Small intestine (tissue), 7 donors: ENCODE data around the gene FOXB2. TPM values are rescaled to one million over a fixed set of nuclear protein-coding genes. Genes with fewer than 3 reads are reported as not detected.

Experiments
- DNase-seq, 2 donors: peaks; one replicate each; pipeline versions ENCODE4 v3.0.0 to v3.0.0-alpha.2; 2013
- FAIRE-seq: peaks from 2 replicates; lab custom pipeline; 2012; peaks lifted over from hg19 to GRCh38; lab: Jason Lieb, UNC
- H3K27ac ChIP-seq, 3 donors: one replicate each; pipeline ENCODE4 v1.5.1; 2013; ENCODE audit warnings: low read length in 2 of 3, mild to moderate bottlenecking in 2 of 3, control low read depth in 1 of 3, inconsistent platforms in 1 of 3, low read depth in 1 of 3, moderate library complexity in 1 of 3
- H3K27me3 ChIP-seq, 3 donors: one replicate each; pipeline ENCODE4 v1.6.1; 2013; ENCODE audit warnings: low read length in 3 of 3, inconsistent platforms in 1 of 3; ENCODE audit not compliant: control insufficient read depth in 3 of 3, insufficient read depth in 3 of 3
- H3K36me3 ChIP-seq, 3 donors: one replicate each; pipeline ENCODE4 v1.6.1; 2013; ENCODE audit warnings: low read length in 3 of 3, inconsistent platforms in 1 of 3, low read depth in 1 of 3, mild to moderate bottlenecking in 1 of 3, moderate library complexity in 1 of 3; ENCODE audit not compliant: control insufficient read depth in 3 of 3, insufficient read depth in 2 of 3
- H3K4me1 ChIP-seq, 3 donors: one replicate each; pipeline ENCODE4 v1.6.1; 2013; ENCODE audit warnings: low read length in 2 of 3, inconsistent platforms in 1 of 3, low read depth in 1 of 3, mild to moderate bottlenecking in 1 of 3, moderate library complexity in 1 of 3; ENCODE audit not compliant: control insufficient read depth in 3 of 3, insufficient read depth in 2 of 3
- H3K4me3 ChIP-seq, 3 donors: one replicate each; pipeline ENCODE4 v1.5.1; 2013; ENCODE audit warnings: low read length in 3 of 3, control low read depth in 1 of 3, inconsistent platforms in 1 of 3, low read depth in 1 of 3, mild to moderate bottlenecking in 1 of 3, moderate library complexity in 1 of 3
- H3K9me3 ChIP-seq, 2 donors: one replicate each; pipeline ENCODE4 v1.6.1; 2013; ENCODE audit warnings: low read depth in 1 of 2, low read length in 1 of 2; ENCODE audit not compliant: control insufficient read depth in 2 of 2, insufficient read depth in 1 of 2
- WGBS, 3 donors: extraction: QIAGEN DNeasy Blood & Tissue Kit; methylation state at CpG; one replicate each; pipeline ENCODE4 v1.1.7; 2013; 5-methylcytosine and 5-hydroxymethylcytosine counted together
- polyA plus RNA-seq, 4 donors: library from polyadenylated mRNA; stranded (reverse) in 3 of 4; unstranded in 1 of 4; fragments of 200-250 nt in 3 of 4; fragments of 120-200 nt in 1 of 4; gene quantifications; one replicate each; pipeline versions ENCODE4 v1.2.1 to v1.2.3, GENCODE V29; 2013
- donor health status: healthy with polysubstance abuse.
- donor health status: control.
- donor health status: control.
- donor health status: Bipolar disorder and iron deficiency.
- donor health status: healthy.

Gene FOXB2
- polyA plus RNA-seq, 4 donors, result not detected

DNA sequence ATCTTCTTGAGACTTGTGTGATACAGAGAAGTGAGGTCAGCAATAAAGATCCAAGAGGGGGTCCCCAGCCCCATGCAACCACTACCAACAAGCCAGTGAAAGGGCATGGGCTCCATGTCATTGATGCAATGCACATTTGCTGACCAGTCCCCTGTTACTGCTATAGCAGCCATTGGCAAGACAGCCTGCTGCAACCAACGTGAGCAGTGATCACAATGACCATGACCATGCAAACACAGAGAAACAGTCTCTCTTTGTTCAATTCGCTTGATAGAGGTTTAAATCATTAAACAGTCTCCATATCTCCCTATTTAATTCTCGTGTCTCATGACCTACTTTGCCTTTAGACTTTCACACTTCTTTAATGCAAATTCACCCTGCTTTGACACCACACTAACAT, 30.0 kb upstream of the FOXB2 start:
- WGBS, 3 donors, result 7 to 45% (median 16%) methylated on average over 3 of the region's 3 CpGs
- no peak for FAIRE-seq

DNA sequence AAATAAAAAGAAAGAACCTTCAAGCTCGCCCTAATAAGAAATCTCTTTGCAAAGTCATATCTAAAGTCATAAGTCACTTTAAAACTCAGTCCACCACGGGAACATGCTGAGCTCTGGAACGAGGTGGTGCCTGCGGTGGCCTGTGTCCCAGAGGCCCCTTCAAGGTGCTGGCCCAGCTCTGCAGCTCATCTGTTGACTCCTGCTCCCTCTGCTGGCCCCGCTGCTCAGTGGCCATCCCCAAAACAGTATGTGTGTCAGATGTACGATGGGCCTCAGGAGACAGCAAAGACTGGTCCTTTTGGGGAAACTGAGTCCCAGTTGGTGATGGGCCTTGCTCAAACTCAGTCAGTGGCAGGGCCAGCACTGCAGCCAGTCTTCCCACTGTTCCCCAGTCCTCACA, 22.8 kb upstream of the FOXB2 start:
- Histone ChIP-seq H3K27ac (no peak overlapping the region), H3K4me1 (no peaks in the 10 kb centered on the region), H3K4me3 (no peak overlapping the region), H3K27me3 (peaks cover 0 to 6% (median 0%) of the 10 kb centered on the region in 3 donors), H3K36me3 (no peaks in the 10 kb centered on the region), H3K9me3 (peaks cover 0 to 2% of the 10 kb centered on the region in 2 donors)
- 21 to 28% (median 26%) methylated on average over 6 of the region's 6 CpGs for WGBS, 3 donors
- FAIRE-seq, result no peak
- peak in 1 of 2 donors; percentile 20 for DNase-seq

More for the DNA sequence above, 30.0 kb upstream of the FOXB2 start:
- no peak for DNase-seq
- H3K9me3 ChIP-seq, result no peaks in the 10 kb centered on the region
- H3K36me3 ChIP-seq, result no peaks in the 10 kb centered on the region
- H3K27ac ChIP-seq, result no peak overlapping the region
- H3K27me3 ChIP-seq, result peaks cover 0 to 2% (median 2%) of the 10 kb centered on the region in 3 donors
- H3K4me3 ChIP-seq, result no peak overlapping the region
- no peaks in the 10 kb centered on the region for H3K4me1 ChIP-seq

- no peak for FAIRE-seq
- no peaks in the 10 kb centered on the region for H3K4me1 ChIP-seq
- H3K27me3 ChIP-seq, result peaks cover 0 to 12% (median 4%) of the 10 kb centered on the region in 3 donors
- 92 to 96% (median 93%) methylated on average over 3 of the region's 3 CpGs for WGBS, 3 donors
- H3K27ac ChIP-seq, result no peak overlapping the region
- H3K36me3 ChIP-seq, result no peaks in the 10 kb centered on the region
- DNase-seq, result no peak
- H3K4me3 ChIP-seq, result no peak overlapping the region
- H3K9me3 ChIP-seq, result peaks cover 0 to 2% of the 10 kb centered on the region in 2 donors
These were observed 20.2 kb upstream of the FOXB2 start for GRCh38 chr9:76999261-76999660.

- H3K27ac ChIP-seq, result no peak overlapping the region
- H3K36me3 ChIP-seq, result no peaks in the 10 kb centered on the region
- H3K4me3 ChIP-seq, result no peak overlapping the region
- DNase-seq (no peak), FAIRE-seq (no peak)
- peaks cover 0 to 2% of the 10 kb centered on the region in 2 donors for H3K9me3 ChIP-seq
- no peaks in the 10 kb centered on the region for H3K4me1 ChIP-seq
- 78 to 83% (median 82%) methylated on average over 6 of the region's 6 CpGs for WGBS, 3 donors
- H3K27me3 ChIP-seq, result peaks cover 0 to 12% (median 4%) of the 10 kb centered on the region in 3 donors
These were observed 19.1 kb upstream of the FOXB2 start for GRCh38 chr9:77000330-77000729.

DNA sequence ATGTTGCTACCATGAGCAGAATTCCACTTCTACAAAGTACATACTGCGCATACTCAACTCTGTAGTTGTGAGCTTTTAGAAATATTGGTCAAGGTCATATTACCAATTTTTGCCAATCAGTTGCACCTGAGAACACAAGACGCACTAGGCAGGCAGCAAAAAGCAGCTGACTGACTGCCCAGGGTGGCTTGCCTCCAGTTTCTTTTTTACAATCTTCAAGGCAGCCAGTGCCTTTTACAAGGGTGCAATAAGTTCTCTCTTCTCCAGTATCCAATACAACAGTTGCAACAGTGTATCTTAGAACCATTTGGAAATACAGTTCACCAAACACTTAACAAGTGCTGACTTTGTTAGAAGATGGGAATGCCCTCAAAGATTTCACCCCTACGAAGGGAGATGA, 16.1 kb upstream of the FOXB2 start:
- H3K27me3 ChIP-seq, result peaks cover 0 to 12% (median 4%) of the 10 kb centered on the region in 3 donors
- H3K36me3 ChIP-seq, result no peaks in the 10 kb centered on the region
- H3K4me1 ChIP-seq, result no peaks in the 10 kb centered on the region
- FAIRE-seq (no peak), DNase-seq (no peak)
- WGBS, 3 donors, result 84 to 90% (median 89%) methylated on average over 3 of the region's 3 CpGs
- H3K9me3 ChIP-seq, result no peaks in the 10 kb centered on the region
- H3K4me3 ChIP-seq, result no peak overlapping the region
- no peak overlapping the region for H3K27ac ChIP-seq

- FAIRE-seq (no peak), DNase-seq (no peak)
- peaks cover 0 to 10% (median 4%) of the 10 kb centered on the region in 3 donors for H3K27me3 ChIP-seq
- H3K4me3 ChIP-seq, result no peak overlapping the region
- no peaks in the 10 kb centered on the region for H3K9me3 ChIP-seq
- WGBS, 3 donors, result 75 to 81% (median 79%) methylated on average over 4 of the region's 4 CpGs
- H3K36me3 ChIP-seq, result no peaks in the 10 kb centered on the region
- no peaks in the 10 kb centered on the region for H3K4me1 ChIP-seq
- no peak overlapping the region for H3K27ac ChIP-seq
These were observed 14.2 kb upstream of the FOXB2 start for GRCh38 chr9:77005216-77005615.

DNA sequence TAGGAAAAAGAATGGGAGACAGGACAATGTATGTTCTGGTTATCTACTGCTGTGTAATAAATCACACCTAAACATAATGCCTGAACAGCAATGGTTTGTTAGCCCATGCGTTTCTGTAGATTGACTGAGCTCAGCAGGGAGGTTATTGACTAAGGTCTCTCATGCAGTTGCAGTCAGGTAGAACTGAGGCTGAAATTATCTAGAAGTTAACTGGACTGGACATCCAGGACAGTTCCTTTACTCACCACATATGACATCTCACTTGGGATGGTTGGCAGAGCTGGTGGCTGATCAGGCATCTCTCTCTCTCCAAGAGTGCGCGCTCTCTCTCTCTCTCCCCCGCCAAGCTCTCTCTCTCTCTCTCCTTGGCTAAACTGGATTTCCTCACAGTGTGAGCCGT, 8.9 kb upstream of the FOXB2 start:
- Histone ChIP-seq H3K27me3 (peaks cover 14 to 47% (median 29%) of the 10 kb centered on the region in 3 donors), H3K36me3 (no peaks in the 10 kb centered on the region)

DNA sequence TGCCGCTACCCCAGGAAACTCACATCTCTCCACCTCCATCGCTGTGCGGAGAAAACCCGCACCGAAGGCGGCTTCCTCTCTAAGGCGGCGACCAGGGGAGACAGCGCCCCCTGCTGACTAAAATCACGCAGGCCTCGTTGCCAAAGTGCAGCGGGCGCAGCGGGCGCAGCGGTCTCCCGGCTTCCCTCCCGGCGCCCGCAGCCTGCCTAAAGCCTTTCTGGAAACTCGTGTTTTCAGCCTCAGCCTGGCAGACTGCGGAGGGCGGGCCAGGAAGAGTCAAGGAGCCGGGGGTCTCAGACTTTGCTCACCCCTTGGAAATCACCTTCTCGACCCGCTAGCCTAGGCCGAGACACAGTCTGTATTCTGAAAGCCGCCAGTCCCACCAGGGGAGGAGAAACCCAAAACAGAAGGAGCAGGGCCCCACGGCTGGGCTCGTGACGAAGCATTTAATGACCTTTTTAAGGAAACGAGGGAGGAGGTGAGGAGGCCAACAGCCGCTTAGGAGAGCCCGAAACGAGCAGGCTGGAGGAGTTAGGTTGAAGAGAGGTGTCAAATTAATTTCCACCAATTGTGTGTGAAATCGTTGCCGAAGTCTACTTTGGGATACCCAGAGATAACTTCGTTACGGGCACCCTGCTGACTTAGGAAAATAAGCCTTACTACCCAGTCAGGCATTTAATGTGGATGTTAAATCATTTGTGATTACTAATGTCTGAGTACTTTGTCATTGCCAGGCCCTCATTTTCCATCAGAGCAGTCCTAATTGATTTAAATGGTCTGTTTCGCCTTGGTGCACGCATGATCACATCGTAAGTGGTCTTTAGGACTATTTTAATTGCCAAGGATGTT, 7.3 kb upstream of the FOXB2 start:
- WGBS, 3 donors, result 3 to 5% (median 4%) methylated on average over 42 of the region's 42 CpGs
- Histone ChIP-seq H3K4me1 (peaks cover 0 to 8% (median 0%) of the 10 kb centered on the region in 3 donors), H3K36me3 (no peaks in the 10 kb centered on the region), H3K4me3 (no peak overlapping the region), H3K9me3 (no peaks in the 10 kb centered on the region), H3K27ac (no peak overlapping the region), H3K27me3 (peaks cover 27 to 64% (median 42%) of the 10 kb centered on the region in 3 donors)
- DNase-seq (peak; percentile 51 to 82), FAIRE-seq (no peak)

More for the DNA sequence above, 8.9 kb upstream of the FOXB2 start:
- Histone ChIP-seq H3K9me3 (no peaks in the 10 kb centered on the region), H3K4me1 (peaks cover 0 to 8% (median 0%) of the 10 kb centered on the region in 3 donors), H3K4me3 (no peak overlapping the region), H3K27ac (no peak overlapping the region)
- DNase-seq (no peak), FAIRE-seq (no peak)
- WGBS, 3 donors, result 38 to 52% (median 44%) methylated on average over 5 of the region's 5 CpGs
